IMR-90 (cell line): Measurements from ENCODE around the gene CAMTA1. TPM values are rescaled to one million over a fixed set of nuclear protein-coding genes. Genes with fewer than 3 reads are reported as not detected.
A peak's percentile ranks its signal among the peaks of the same experiment; 100 is the strongest.

Experiments
- ATAC-seq: fragments of 200-7000 bp; cut with Tn5 transposase; 2 replicates; pipeline ENCODE4 v1.9.1; 2020; ENCODE audit warnings: low read depth, mild to moderate bottlenecking, moderate library complexity
- BruUV-seq: library from RNA; stranded (reverse); fragments of 400-500 nt; replicated peaks from 2 replicates; lab custom pipeline; 2021; lab: Mats Ljungman, UMichigan
- CTCF ChIA-PET: fragments of 300-600 bp; formaldehyde crosslinking; extraction: SDS; loops from one replicate; lab custom pipeline; 2021; ENCODE audit warnings: antibody characterized with exemption; lab: Yijun Ruan, JAX
- POLR2A ChIA-PET: fragments of 300-600 bp; sonication (Branson Sonifier 250); formaldehyde crosslinking; loops from one replicate; lab custom pipeline; 2022; ENCODE audit warnings: antibody characterized with exemption; ENCODE audit not compliant: unreplicated experiment; lab: Charles Lee
- DNase-seq: peaks from one replicate; pipeline ENCODE4 v3.0.0; 2013
- H2AFZ ChIP-seq: replicated peaks from 2 replicates; pipeline ENCODE3; 2013; ENCODE audit warnings: low read length, mild to moderate bottlenecking; ENCODE audit not compliant: poor library complexity
- H2AK5ac ChIP-seq: 2 replicates; pipeline ENCODE4 v1.6.1; 2013; ENCODE audit warnings: low read depth, low read length, inconsistent platforms
- H2AK9ac ChIP-seq: replicated peaks from 2 replicates; pipeline ENCODE3; 2013; ENCODE audit warnings: mild to moderate bottlenecking, low read depth, low read length, moderate library complexity; ENCODE audit not compliant: poor library complexity
- H2BK120ac ChIP-seq: 2 replicates; pipeline ENCODE4 v1.6.1; 2013; ENCODE audit warnings: low read depth, low read length, inconsistent platforms
- H2BK15ac ChIP-seq: 3 replicates; pipeline ENCODE4 v1.6.1; 2013; ENCODE audit warnings: low read depth, low read length, inconsistent platforms
- H2BK20ac ChIP-seq: 2 replicates; pipeline ENCODE4 v1.6.1; 2013; ENCODE audit warnings: low read depth, mild to moderate bottlenecking, inconsistent platforms, low read length, moderate library complexity
- H2BK5ac ChIP-seq: 2 replicates; pipeline ENCODE4 v1.6.1; 2013; ENCODE audit warnings: mild to moderate bottlenecking, low read depth, low read length, inconsistent platforms; ENCODE audit not compliant: poor library complexity, severe bottlenecking
- H3K14ac ChIP-seq: replicated peaks from 2 replicates; pipeline ENCODE4 v1.6.1; 2013; ENCODE audit warnings: low read depth, low read length, inconsistent platforms
- H3K18ac ChIP-seq: 2 replicates; pipeline ENCODE4 v1.6.1; 2013; ENCODE audit warnings: low read depth, low read length, control low read depth
- H3K23ac ChIP-seq: 2 replicates; pipeline ENCODE4 v1.6.1; 2013; ENCODE audit warnings: low read depth, low read length, inconsistent platforms
- H3K27ac ChIP-seq: 2 replicates; pipeline ENCODE4 v1.5.1; 2013; ENCODE audit warnings: mild to moderate bottlenecking, control low read depth, low read length; ENCODE audit not compliant: insufficient read depth
- H3K27me3 ChIP-seq: 2 replicates; pipeline ENCODE4 v1.6.1; 2013; ENCODE audit warnings: low read length; ENCODE audit not compliant: control insufficient read depth, insufficient read depth
- H3K36me3 ChIP-seq: 2 replicates; pipeline ENCODE4 v1.6.1; 2013; ENCODE audit warnings: low read length, mixed read lengths; ENCODE audit not compliant: control insufficient read depth, insufficient read depth
- H3K4ac ChIP-seq: 2 replicates; pipeline ENCODE4 v1.6.1; 2013; ENCODE audit warnings: low read depth, low read length, inconsistent platforms
- H3K4me1 ChIP-seq: 2 replicates; pipeline ENCODE4 v1.6.1; 2013; ENCODE audit warnings: low read length, mixed read lengths; ENCODE audit not compliant: control insufficient read depth, insufficient read depth
- H3K4me2 ChIP-seq: 2 replicates; pipeline ENCODE4 v1.6.1; 2013; ENCODE audit warnings: low read depth, mild to moderate bottlenecking, control low read depth, low read length, moderate library complexity
- H3K4me3 ChIP-seq: 2 replicates; pipeline ENCODE4 v1.5.1; 2013; ENCODE audit warnings: low read depth, mild to moderate bottlenecking, control low read depth, low read length, moderate library complexity; ENCODE audit not compliant: insufficient read depth
- H3K56ac ChIP-seq: 2 replicates; pipeline ENCODE4 v1.6.1; 2013; ENCODE audit warnings: low read length, inconsistent platforms; ENCODE audit not compliant: insufficient read depth; ENCODE audit errors: extremely low read depth
- H3K79me1 ChIP-seq, 2 experiments: 2 replicates each; pipeline ENCODE4 v1.6.1; 2013; ENCODE audit warnings: low read length in 2 of 2, inconsistent platforms in 1 of 2, low read depth in 1 of 2
- H3K9ac ChIP-seq: 2 replicates; pipeline ENCODE4 v1.6.1; 2013; ENCODE audit warnings: low read depth, low read length, control low read depth
- H3K9me1 ChIP-seq: 2 replicates; pipeline ENCODE4 v1.6.1; 2013; ENCODE audit warnings: low read length, inconsistent platforms; ENCODE audit not compliant: insufficient read depth
- H3K9me3 ChIP-seq: 2 replicates; pipeline ENCODE4 v1.6.1; 2013; ENCODE audit warnings: low read length; ENCODE audit not compliant: control insufficient read depth, insufficient read depth
- H4K20me1 ChIP-seq: 2 replicates; pipeline ENCODE4 v1.6.1; 2013; ENCODE audit warnings: low read length, inconsistent platforms; ENCODE audit not compliant: insufficient read depth
- H4K5ac ChIP-seq: 2 replicates; pipeline ENCODE4 v1.6.1; 2013; ENCODE audit warnings: mild to moderate bottlenecking, low read depth, low read length, control low read depth
- H4K8ac ChIP-seq, 2 experiments: 2 replicates each; pipeline ENCODE4 v1.6.1; 2013; ENCODE audit warnings: low read depth in 2 of 2, low read length in 2 of 2, control low read depth in 1 of 2, inconsistent platforms in 1 of 2
- H4K91ac ChIP-seq: 2 replicates; pipeline ENCODE4 v1.6.1; 2013; ENCODE audit warnings: low read depth, low read length, inconsistent platforms; ENCODE audit not compliant: insufficient read depth
- BHLHE40 ChIP-seq: fragments of 150-350 bp; IDR thresholded peaks from 2 replicates; pipeline ENCODE4 v1.6.1; 2016; ENCODE audit warnings: mild to moderate bottlenecking, low read depth, low read length
- FOS ChIP-seq: fragments of 150-350 bp; IDR thresholded peaks from 2 replicates; pipeline ENCODE4 v1.6.1; 2016; ENCODE audit warnings: low read depth, low read length
- NFE2L2 ChIP-seq: fragments of 150-350 bp; IDR thresholded peaks from 2 replicates; pipeline ENCODE4 v1.6.1; 2016; ENCODE audit warnings: low read depth, mild to moderate bottlenecking, low read length
- RAD21 ChIP-seq: IDR thresholded peaks from 2 replicates; pipeline ENCODE4 v1.6.1; 2012; ENCODE audit warnings: low read length, improper control_type of control experiment
- RCOR1 ChIP-seq: IDR thresholded peaks from 2 replicates; pipeline ENCODE4 v1.6.1; 2012; ENCODE audit warnings: mild to moderate bottlenecking, low read length, improper control_type of control experiment; ENCODE audit not compliant: insufficient replicate concordance
- RFX5 ChIP-seq: IDR thresholded peaks from 2 replicates; pipeline ENCODE4 v1.8.0; 2012; ENCODE audit warnings: low read depth, mild to moderate bottlenecking, low read length, moderate library complexity
- SMC3 ChIP-seq: fragments of 150-350 bp; IDR thresholded peaks from 2 replicates; pipeline ENCODE4 v1.6.1; 2016; ENCODE audit warnings: low read depth, mild to moderate bottlenecking, antibody characterized with exemption, low read length, moderate library complexity
- WGBS, 2 experiments: methylation state at CpG; one replicate each; pipeline versions ENCODE4 v1.1.5 to v1.1.7; 2013; ENCODE audit warnings: missing lambda C conversion rate in 2 of 2; ENCODE audit not compliant: insufficient read length in 1 of 2; ENCODE audit errors: extremely low coverage in 2 of 2; 5-methylcytosine and 5-hydroxymethylcytosine counted together
- dilution Hi-C: fragments of 300-500 bp; cut with HindIII; formaldehyde crosslinking; loops from one replicate; pipeline ENCODE4 v1.14.3; 2018; ENCODE audit warnings: low sequenced_read_pairs; ENCODE audit not compliant: unreplicated experiment
- in situ Hi-C: fragments of 300-500 bp; cut with MboI; formaldehyde crosslinking; loops from 3 replicates; pipeline ENCODE4 v1.14.3; 2019; ENCODE audit warnings: low sequenced_read_pairs, inconsistent platforms, mixed read lengths
- intact Hi-C: fragments of 100-400 bp; cut with micrococcal nuclease; formaldehyde crosslinking; loops from 2 replicates; pipeline ENCODE4 v1.10.0; 2022
- polyA plus RNA-seq, 3 experiments: library from polyadenylated mRNA; depleted of rRNA; stranded (reverse); fragments of >200 nt; gene quantifications; 2 replicates each; pipeline ENCODE4 v1.2.3, GENCODE V29; 2012; ENCODE audit warnings: low replicate concordance in 1 of 3
- total RNA-seq: library from RNA; depleted of rRNA; stranded (reverse); fragments of >200 nt; gene quantifications from 2 replicates; pipeline ENCODE4 v1.2.3, GENCODE V29; 2012

CAMTA1 gene
- total and polyA plus RNA-seq, 2 of the 4 experiments (the other 2 are of a cell fraction) = 35.5 to 74.3 TPM

DNA sequence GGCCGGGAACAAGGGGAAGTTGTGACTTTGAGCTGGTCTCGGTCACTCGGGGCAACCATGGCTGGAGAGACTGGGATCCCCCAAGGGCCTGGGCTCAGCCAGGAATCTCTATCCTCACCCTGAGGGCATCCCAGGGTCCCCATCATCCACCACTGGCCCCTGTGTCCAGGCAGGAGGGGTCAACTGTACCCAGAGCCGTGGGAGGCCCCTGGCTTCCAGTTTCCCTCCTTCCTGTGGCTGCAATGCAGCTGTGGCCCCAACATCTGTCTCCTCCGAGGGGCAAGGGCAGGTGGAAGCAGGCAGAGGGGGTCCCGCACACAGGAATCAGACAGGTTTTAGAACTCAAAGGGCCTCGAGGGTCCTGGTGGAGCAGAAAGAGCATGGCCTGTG, 653.1 kb downstream of the CAMTA1 start:
- H2AK9ac ChIP-seq = peak overlapping the region; percentile 62
- dilution Hi-C loops = no loop called here
- BruUV-seq = no TSS peak
- H2BK120ac ChIP-seq = no peak overlapping the region
- no peaks in the 10 kb centered on the region for H3K36me3 ChIP-seq
- ChIA-PET CTCF (interaction anchor here (0.9 kb wide), 1 partner anchor 368 kb away, joined by 3 read pairs; no protein-coding TSS in a partner anchor), POLR2A (no interaction called here)
- no peak overlapping the region for H3K4me3 ChIP-seq
- no peak overlapping the region for H3K56ac ChIP-seq
- H3K14ac ChIP-seq = no peak overlapping the region
- H2BK5ac ChIP-seq = no peak overlapping the region
- no peak overlapping the region for H2BK20ac ChIP-seq
- no peaks in the 10 kb centered on the region for H3K27me3 ChIP-seq
- TF ChIP-seq RCOR1 (no peak), FOS (no peak), RAD21 (no peak), SMC3 (no peak), BHLHE40 (no peak), NFE2L2 (no peak), RFX5 (no peak)
- no peak overlapping the region for H3K27ac ChIP-seq
- WGBS, 2 experiments = 80% methylated on average over 2 of the region's 7 CpGs; no CpG with 5 or more reads in 1 of the 2 experiments
- no peak overlapping the region for H4K8ac ChIP-seq
- no peak overlapping the region for H4K91ac ChIP-seq
- intact Hi-C loops = no loop called here
- H4K5ac ChIP-seq = no peak overlapping the region
- no peak overlapping the region for H2BK15ac ChIP-seq
- H3K4me2 ChIP-seq = no peak overlapping the region
- H4K20me1 ChIP-seq = no peaks in the 10 kb centered on the region; the same call in 1 of the 2 replicates
- H3K9me1 ChIP-seq = no peaks in the 10 kb centered on the region
- no peak overlapping the region for H3K9ac ChIP-seq
- H3K23ac ChIP-seq = no peak overlapping the region
- H3K79me1 ChIP-seq = no peaks in the 10 kb centered on the region
- H3K18ac ChIP-seq = no peak overlapping the region
- H2AFZ ChIP-seq = peak overlapping the region; percentile 6
- in situ Hi-C loops = no loop called here
- no peak for ATAC-seq
- no peak for DNase-seq
- H3K4ac ChIP-seq = no peak overlapping the region
- H2AK5ac ChIP-seq = no peak overlapping the region
- no peaks in the 10 kb centered on the region for H3K4me1 ChIP-seq
- peaks cover 4% of the 10 kb centered on the region; the same call in 1 of the 2 replicates for H3K9me3 ChIP-seq
